HUES6 (cell line): ENCODE data around the gene SDHAF4.

Source experiments
- H3K27ac ChIP-seq: 2 replicates; pipeline ENCODE4 v1.7.0; 2013; ENCODE audit warnings: low read depth, mild to moderate bottlenecking, low read length, inconsistent platforms
- H3K27me3 ChIP-seq: 2 replicates; pipeline ENCODE4 v1.6.1; 2013; ENCODE audit warnings: low read length; ENCODE audit not compliant: control insufficient read depth, insufficient read depth
- H3K36me3 ChIP-seq: 2 replicates; pipeline ENCODE4 v1.6.1; 2013; ENCODE audit warnings: low read length; ENCODE audit not compliant: control insufficient read depth, insufficient read depth
- H3K4me1 ChIP-seq: 2 replicates; pipeline ENCODE4 v1.6.1; 2013; ENCODE audit warnings: low read length; ENCODE audit not compliant: control insufficient read depth, insufficient read depth
- H3K4me3 ChIP-seq: 2 replicates; pipeline ENCODE4 v1.5.1; 2013; ENCODE audit warnings: low read depth, low read length
- H3K9ac ChIP-seq: one replicate; pipeline ENCODE4 v1.6.1; 2013; ENCODE audit warnings: mild to moderate bottlenecking, low read length
- H3K9me3 ChIP-seq: 2 replicates; pipeline ENCODE4 v1.6.1; 2013; ENCODE audit warnings: low read depth, low read length; ENCODE audit not compliant: control insufficient read depth, insufficient read depth

Gene SDHAF4

DNA sequence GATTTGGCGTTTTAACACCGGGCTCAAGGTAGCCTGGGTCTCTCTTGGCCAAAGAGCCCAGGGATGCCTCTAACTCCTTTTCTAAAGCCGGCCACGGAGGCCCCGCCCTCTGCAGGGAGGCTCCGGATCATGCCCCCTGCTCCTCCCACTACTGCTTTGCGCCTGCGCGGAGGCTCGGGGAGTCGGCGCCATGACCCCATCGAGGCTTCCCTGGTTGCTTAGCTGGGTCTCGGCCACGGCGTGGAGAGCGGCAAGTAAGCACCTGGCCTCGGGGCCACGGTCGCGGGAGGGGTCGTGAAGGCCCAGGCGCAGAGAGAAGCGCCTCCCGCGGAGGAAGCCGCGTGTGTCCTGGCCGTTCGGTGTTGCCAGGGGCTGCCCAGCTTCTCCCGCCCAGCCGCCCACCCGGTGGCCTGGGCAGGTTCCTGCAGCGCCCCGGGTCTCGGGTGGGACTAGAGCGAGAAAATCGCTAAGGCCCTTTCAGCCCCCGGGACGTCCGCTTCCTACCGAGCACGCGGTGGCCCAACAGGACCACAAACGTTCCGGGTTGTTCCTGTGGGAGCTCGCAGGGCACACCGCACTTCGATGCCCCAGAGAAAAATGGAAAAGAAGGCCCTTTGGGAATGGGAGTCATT, at the start of gene SDHAF4:
TSS of gene SDHAF4 (plus strand) at position 180 of the 632 bp plus-strand sequence. CDS start at position 191, 11 bp downstream.
- Histone ChIP-seq H3K9me3 (peaks cover 4% of the 10 kb centered on the region; the same call in 1 of the 2 replicates), H3K4me1 (peaks cover 8% of the 10 kb centered on the region), H3K4me3 (peak within 1 kb of the TSS; percentile 98), H3K27ac (peak within 1 kb of the TSS; percentile 89), H3K36me3 (peaks cover 13% of the 10 kb centered on the region), H3K27me3 (no peaks in the 10 kb centered on the region), H3K9ac (peak within 1 kb of the TSS; percentile 98)

DNA sequence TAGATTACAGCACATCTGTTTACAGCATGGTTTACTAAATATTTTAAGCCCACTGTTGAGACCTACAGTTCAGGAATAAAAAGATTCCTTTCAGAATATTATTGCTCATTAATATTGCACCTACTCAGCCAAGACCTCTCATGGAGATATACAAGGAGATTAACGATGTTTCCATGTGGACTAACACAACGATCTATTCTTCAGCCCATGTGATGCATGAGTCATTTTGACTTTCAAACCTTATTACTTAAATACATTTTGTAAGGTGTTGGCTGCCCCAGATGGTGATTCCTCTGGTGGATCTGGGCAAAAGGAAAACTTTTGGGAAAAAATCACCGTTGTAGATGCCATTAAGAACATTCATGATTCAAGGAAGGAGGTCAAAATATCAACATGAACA, 48.0 kb upstream of the SDHAF4 start:
- H3K4me3 ChIP-seq, result no peak overlapping the region

DNA sequence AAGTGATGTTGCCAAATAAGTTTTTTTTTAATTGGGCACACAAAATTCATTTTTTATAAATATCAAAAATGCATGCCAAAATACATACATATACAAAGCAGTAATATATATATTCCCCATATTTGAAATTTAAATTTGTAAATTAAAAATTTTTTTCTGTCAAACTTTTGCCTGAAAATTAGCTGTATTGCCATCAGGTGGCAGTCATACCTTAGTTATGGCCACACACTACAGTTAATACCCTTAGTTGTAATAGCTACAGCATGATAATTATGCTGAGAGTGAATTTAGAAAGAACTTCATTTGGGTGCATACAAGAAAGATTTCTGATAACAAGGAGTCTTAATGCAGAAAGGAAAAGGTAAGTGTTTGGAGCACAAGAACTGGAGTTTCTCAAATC, 46.2 kb upstream of the SDHAF4 start:
- Histone ChIP-seq H3K36me3 (peaks cover 12% of the 10 kb centered on the region), H3K27ac (no peak overlapping the region), H3K9ac (no peak overlapping the region), H3K4me1 (no peaks in the 10 kb centered on the region), H3K9me3 (no peaks in the 10 kb centered on the region), H3K27me3 (no peaks in the 10 kb centered on the region), H3K4me3 (no peak overlapping the region)

More for the DNA sequence above, 48.0 kb upstream of the SDHAF4 start:
- no peaks in the 10 kb centered on the region; the same call in 1 of the 2 replicates for H3K36me3 ChIP-seq
- no peak overlapping the region for H3K9ac ChIP-seq
- no peak overlapping the region for H3K27ac ChIP-seq
- no peaks in the 10 kb centered on the region for H3K27me3 ChIP-seq
- no peaks in the 10 kb centered on the region for H3K9me3 ChIP-seq
- H3K4me1 ChIP-seq, result no peaks in the 10 kb centered on the region

DNA sequence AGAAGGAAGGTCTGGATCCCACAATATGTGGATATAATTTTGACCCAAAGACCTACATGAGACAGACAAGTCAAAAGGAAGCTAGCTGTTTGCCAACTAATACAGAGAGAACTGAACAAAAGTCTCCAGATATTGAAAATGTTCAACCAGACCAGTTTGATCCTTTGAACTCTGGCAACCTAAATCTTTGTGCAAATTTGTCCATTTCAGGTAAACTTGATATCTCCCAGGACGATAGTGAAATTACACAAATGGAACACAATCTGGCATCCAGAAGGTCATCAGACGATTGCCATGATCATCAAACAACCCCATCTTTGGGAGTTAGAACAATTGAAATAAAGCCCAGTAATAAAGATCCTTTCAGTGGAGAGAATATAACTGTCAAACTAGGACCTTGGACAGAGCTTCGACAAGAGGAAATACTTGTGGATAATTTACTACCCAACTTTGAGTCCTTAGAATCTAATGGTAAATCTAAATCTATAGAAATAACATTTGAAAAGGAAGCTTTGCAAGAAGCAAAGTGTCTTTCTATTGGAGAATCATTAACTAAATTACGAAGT, 41.9 kb upstream of the SDHAF4 start:
- Histone ChIP-seq H3K4me1 (no peaks in the 10 kb centered on the region), H3K27ac (no peak overlapping the region), H3K9ac (no peak overlapping the region), H3K9me3 (no peaks in the 10 kb centered on the region), H3K4me3 (no peak overlapping the region), H3K36me3 (peaks cover 32% of the 10 kb centered on the region), H3K27me3 (no peaks in the 10 kb centered on the region)

DNA sequence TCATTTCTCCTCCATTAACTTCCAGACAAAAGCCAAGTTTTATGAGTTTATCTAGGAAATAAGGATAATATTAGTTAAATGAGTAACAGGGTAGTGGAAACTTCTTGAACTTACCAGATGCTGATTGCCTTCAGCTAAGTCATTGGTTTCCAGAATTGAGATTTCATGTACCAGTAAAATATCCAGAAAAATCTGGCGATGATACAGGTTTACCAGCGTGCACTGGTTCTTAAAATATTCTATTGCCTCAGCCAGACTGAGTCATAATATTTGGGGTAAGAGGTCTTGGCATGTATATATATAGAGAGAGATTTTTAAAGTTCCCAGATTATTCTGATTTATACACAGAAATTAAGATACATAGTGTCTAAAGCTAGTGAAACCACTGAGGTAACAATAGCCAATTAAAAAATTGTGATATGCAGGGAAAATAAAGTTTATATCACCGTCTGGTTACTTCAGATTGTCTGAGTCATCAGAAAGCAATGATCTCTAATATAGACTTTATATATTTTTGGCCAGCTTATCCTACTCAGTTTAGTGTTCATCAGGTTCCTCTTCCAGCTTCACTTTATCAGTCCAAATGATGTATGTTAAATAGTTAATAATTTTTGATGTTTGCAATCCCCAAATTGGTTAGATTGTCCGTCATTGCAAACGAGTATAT, 39.5 kb upstream of the SDHAF4 start:
- no peak overlapping the region for H3K4me3 ChIP-seq
- no peak overlapping the region for H3K27ac ChIP-seq
- peaks cover 32% of the 10 kb centered on the region for H3K36me3 ChIP-seq
- H3K27me3 ChIP-seq, result no peaks in the 10 kb centered on the region
- H3K9ac ChIP-seq, result no peak overlapping the region
- no peaks in the 10 kb centered on the region for H3K9me3 ChIP-seq
- no peaks in the 10 kb centered on the region for H3K4me1 ChIP-seq

DNA sequence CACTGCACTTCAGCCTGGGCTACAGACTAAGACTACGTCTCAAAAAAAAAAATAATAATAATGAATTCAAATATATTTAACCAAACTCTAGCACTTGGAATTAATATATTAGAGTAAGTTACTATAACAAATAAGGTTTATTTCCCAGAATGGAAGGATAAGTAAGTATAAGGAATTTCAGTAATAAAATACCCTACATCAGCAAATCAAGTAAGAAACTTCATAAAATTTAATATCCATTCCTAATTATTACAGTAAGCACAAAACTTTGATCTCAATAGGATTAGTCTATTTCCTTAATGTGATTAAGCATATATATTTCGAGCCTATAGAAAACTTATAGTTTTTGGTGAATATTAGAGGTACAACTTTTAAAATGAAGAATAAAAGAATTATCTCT, 36.7 kb upstream of the SDHAF4 start:
- Histone ChIP-seq H3K36me3 (peaks cover 27% of the 10 kb centered on the region), H3K9me3 (no peaks in the 10 kb centered on the region), H3K4me3 (no peak overlapping the region), H3K9ac (no peak overlapping the region), H3K27me3 (no peaks in the 10 kb centered on the region), H3K27ac (no peak overlapping the region), H3K4me1 (no peaks in the 10 kb centered on the region)

DNA sequence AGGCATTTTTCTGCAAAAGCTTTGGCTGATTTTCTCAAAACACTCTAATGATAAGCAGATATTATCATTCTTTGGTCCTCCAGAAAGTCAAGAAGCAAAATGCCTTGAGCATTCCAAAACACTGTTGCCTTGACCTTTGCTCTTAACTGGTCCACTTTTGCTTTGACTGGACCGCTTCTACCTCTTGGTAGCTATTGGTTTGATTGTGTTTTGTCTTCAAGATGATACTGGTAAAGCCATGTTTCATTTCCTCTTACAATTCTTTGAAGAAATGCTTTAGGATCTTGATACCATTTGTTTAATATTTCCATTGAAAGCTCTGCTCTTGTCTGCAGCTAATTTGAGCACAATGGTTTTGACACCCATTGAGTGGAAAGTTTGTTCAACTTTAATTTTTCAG, 35.6 kb upstream of the SDHAF4 start:
- Histone ChIP-seq H3K27ac (no peak overlapping the region), H3K9me3 (no peaks in the 10 kb centered on the region), H3K27me3 (no peaks in the 10 kb centered on the region), H3K9ac (no peak overlapping the region), H3K36me3 (peaks cover 27% of the 10 kb centered on the region), H3K4me1 (no peaks in the 10 kb centered on the region), H3K4me3 (no peak overlapping the region)

DNA sequence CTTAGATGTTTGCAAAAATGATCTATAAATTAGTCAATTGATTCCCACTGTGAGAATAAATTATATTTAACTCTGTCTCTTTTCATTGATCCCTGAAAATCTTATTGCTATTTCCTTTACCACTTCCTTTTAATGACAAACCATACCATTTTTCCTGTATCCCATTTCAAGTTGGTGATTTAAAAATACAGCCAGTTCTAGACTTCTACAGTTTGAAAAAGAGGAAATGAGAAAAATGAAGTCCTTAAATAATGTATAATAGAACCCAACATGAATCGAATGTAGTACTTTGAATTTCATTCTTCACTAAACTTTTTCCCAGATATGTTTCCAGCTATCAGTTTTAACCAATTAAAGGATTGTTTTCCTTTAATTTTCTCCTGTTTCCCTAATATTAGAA, 29.5 kb upstream of the SDHAF4 start:
- H3K27ac ChIP-seq, result no peak overlapping the region
- no peak overlapping the region for H3K4me3 ChIP-seq
- no peaks in the 10 kb centered on the region for H3K4me1 ChIP-seq
- H3K27me3 ChIP-seq, result no peaks in the 10 kb centered on the region
- H3K36me3 ChIP-seq, result peaks cover 25% of the 10 kb centered on the region
- no peak overlapping the region for H3K9ac ChIP-seq
- H3K9me3 ChIP-seq, result no peaks in the 10 kb centered on the region

DNA sequence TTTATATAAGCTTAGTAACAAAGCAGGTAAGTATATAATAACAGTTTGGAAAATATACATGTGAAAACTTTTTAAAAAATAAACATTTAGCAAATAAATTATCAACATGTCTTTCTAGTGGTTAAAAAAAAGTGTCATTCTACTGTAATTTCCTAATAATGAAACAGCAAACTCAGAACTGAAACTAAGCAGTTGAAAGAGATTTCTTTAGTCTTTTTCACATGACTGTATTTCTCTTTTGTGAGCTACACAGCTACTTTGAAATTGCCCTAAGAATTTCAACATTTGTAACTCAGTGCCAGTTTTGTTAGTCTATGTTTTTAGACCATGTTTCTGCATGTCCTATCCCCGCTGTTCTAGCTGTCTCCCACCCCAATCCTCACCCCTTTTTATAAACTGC, 28.4 kb upstream of the SDHAF4 start:
- peaks cover 25% of the 10 kb centered on the region for H3K36me3 ChIP-seq
- no peaks in the 10 kb centered on the region for H3K9me3 ChIP-seq
- H3K27ac ChIP-seq, result no peak overlapping the region
- no peak overlapping the region for H3K4me3 ChIP-seq
- no peaks in the 10 kb centered on the region for H3K4me1 ChIP-seq
- H3K27me3 ChIP-seq, result no peaks in the 10 kb centered on the region
- H3K9ac ChIP-seq, result no peak overlapping the region

DNA sequence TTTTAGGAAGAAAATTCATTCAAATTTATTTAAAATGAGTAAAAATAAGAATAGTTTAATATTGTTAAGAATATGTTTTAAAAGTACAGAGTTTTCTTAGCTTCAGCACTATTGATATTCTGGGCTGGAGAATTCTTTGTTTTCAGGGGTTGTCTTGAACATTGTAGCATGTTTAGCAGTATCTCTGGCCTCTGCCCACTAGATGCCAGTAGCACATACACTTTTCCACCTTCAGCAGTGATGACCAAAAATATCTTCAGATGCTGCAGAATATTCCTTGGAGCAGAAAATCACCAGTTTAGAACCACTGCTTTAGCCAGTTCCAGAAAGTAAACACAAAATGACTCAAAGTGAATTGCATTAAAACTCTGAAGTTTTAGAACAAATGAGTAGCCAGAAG, 19.4 kb upstream of the SDHAF4 start:
- no peak overlapping the region for H3K9ac ChIP-seq
- H3K36me3 ChIP-seq, result peaks cover 5% of the 10 kb centered on the region
- H3K9me3 ChIP-seq, result no peaks in the 10 kb centered on the region
- H3K27ac ChIP-seq, result no peak overlapping the region
- H3K4me1 ChIP-seq, result peaks cover 7% of the 10 kb centered on the region; the same call in 1 of the 2 replicates
- H3K4me3 ChIP-seq, result no peak overlapping the region
- no peaks in the 10 kb centered on the region for H3K27me3 ChIP-seq

DNA sequence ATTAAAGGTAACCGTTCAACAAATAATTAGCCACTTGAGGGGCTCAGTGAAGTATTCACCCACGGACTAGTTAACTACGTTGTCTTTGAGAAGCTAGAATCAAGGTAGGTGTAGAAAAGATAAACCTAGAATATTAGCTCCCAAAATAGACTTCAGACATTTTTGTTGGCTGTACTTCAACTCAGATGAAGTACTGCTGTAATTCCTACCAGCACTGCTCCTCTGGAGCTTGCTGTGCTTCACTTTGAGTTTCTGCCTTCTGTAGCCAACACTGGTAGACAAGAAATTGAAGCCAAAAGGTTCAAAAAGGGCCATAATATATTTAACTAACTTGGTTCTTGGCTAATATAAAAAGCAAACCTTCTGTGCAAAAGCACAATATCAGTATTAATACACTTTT, 18.8 kb upstream of the SDHAF4 start:
- Histone ChIP-seq H3K36me3 (peaks cover 5% of the 10 kb centered on the region), H3K9ac (no peak overlapping the region), H3K4me3 (no peak overlapping the region), H3K4me1 (peaks cover 7% of the 10 kb centered on the region; the same call in 1 of the 2 replicates), H3K27ac (no peak overlapping the region), H3K9me3 (no peaks in the 10 kb centered on the region), H3K27me3 (no peaks in the 10 kb centered on the region)
